Breast epithelium (tissue), 3 donors: Measurements from ENCODE around the gene BNC2.

ENCODE experiments used
- POLR2A ChIP-seq: fragments of 450-650 bp; IDR thresholded peaks from one replicate; pipeline ENCODE4 v1.6.1; 2016; ENCODE audit warnings: antibody characterized with exemption, mild to moderate bottlenecking, moderate library complexity
- TF ChIP-seq, protein P1 (sequence below), 3 donors: fragments of 450-650 bp; IDR thresholded peaks; one replicate each; pipeline ENCODE4 v1.5.1; 2016 to 2017; ENCODE audit warnings: antibody characterized with exemption in 3 of 3, mild to moderate bottlenecking in 3 of 3, moderate library complexity in 3 of 3

DNA sequence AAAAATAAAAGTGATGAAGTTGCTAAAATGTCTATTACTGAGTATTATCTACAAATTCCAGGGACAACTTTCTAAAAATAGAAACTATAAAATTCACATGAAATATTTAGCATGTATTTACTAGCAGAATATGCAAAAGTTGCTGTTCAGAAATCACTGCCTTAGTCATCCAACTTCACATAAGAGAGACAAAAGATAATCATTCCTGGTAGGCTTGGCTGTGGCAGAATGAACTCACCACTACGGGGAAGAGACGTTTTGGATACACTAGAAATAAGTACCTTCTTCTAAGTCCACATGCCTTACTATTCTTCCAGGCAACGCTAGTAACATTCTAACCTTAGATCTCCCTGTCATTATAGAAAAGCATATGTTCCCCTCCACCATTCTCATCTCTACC is 272.2 kb downstream of the BNC2 start:
- no peak for TF ChIP-seq POLR2A
- TF ChIP-seq, protein P1, sequence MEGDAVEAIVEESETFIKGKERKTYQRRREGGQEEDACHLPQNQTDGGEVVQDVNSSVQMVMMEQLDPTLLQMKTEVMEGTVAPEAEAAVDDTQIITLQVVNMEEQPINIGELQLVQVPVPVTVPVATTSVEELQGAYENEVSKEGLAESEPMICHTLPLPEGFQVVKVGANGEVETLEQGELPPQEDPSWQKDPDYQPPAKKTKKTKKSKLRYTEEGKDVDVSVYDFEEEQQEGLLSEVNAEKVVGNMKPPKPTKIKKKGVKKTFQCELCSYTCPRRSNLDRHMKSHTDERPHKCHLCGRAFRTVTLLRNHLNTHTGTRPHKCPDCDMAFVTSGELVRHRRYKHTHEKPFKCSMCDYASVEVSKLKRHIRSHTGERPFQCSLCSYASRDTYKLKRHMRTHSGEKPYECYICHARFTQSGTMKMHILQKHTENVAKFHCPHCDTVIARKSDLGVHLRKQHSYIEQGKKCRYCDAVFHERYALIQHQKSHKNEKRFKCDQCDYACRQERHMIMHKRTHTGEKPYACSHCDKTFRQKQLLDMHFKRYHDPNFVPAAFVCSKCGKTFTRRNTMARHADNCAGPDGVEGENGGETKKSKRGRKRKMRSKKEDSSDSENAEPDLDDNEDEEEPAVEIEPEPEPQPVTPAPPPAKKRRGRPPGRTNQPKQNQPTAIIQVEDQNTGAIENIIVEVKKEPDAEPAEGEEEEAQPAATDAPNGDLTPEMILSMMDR (IDR thresholded peaks at IDR 0.05), result no peak
